GM10266 (cell line): ENCODE data around the gene MPZL3.

Experiments used
- DNase-seq: peaks from one replicate; pipeline ENCODE4 v3.0.0; 2012; ENCODE audit errors: extremely low spot score
- CTCF ChIP-seq: IDR thresholded peaks from 2 replicates; pipeline ENCODE4 v1.5.1; 2012; ENCODE audit warnings: mild to moderate bottlenecking, low read depth; ENCODE audit not compliant: control insufficient read depth, insufficient read depth; ENCODE audit errors: missing control alignments

MPZL3 gene

DNA sequence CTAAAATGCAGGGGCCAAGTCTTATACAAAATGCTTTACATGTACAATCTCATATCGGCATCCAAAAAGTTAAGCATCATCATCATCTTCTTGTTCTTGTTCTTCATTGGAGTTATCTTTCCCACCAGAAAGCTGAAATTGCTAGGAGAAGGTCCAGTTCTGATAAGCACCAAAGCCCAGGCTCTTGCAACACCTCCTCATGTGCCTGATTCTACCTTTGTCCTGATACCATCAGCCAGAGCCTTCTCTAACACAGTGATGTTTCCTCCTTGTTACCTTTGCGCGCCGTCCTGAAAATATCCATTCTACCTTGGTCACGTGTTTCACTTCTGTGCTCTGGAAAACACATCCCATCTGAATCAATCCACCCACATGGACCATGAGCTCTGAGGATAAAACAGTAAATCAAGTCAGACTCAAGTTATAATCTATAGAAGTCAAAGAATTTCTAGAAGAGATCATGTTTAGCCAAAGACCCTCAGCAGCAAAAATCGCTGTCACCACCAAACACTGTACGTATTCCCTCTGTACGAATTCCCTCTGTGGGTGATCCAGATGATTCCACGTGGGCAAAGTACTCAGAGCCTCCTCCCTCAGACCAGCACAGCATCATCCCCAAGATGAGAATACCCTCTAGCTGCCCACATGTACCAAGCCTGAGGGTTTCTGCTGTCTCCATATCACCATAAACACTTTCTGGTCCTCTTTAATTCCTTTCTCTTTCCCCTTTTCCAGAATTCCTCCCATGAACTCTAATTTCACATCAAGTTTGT is 46.4 kb downstream of the MPZL3 start:
- TF ChIP-seq CTCF: no peak
- DNase-seq: no peak

DNA sequence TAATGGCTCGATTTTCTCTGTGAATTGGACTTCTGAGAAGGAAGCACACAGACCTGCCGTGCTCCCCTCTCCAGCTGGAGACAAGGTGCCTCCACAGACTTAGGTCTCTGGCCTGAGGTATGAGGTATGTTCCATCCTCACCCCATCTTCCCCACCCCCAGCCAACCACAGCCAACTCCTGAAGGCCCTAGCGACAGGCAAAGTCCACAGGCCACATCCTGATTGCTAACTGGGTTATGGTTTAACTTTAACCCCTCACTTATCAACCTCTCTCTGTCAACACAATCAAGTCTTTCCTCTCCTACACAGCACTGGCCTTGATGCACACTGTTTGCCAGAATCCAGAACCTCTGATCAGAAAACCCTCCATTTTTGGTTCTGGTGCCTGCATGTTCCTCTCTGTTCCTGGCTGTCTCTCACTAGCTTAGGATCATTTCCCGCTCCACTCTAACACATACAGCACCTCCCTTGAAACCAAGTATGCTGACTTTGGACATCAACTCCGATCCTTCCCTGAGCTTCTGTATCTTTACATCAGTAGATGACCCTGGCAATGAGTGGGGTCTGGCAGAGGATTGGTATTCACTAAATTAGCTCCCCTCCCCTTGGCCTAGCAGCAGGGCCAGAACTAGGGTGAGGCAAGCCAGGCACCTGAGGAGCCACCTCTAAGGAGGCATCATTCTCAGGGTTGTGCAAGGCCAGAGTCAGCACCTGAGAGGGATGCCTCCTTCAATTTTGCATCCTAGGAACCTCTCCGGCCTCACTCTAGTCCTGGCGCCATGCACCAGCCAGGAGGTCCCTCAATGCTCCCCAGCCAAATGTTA is 49.4 kb downstream of the MPZL3 start:
- no peak for DNase-seq
- no peak for TF ChIP-seq CTCF

DNA sequence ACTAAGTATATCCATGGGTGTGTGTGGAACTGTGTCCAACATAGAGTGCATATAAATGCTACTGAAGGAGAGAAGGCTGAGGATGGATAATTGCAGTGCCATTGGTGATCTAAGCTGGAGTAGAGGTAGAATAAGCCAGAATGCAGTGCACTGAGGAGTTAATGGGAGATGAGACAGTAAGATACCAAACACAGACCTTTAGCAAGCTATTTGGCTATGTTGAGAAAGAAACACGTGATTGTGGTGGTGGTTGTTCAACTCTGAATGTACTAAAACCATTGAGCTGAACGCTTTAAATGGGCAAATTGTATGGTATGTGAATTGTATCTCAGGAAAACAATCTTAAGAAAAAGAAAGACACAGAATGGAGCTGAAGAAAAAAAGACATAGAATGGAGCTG is 50.2 kb downstream of the MPZL3 start:
- TF ChIP-seq CTCF: no peak
- DNase-seq: no peak

DNA sequence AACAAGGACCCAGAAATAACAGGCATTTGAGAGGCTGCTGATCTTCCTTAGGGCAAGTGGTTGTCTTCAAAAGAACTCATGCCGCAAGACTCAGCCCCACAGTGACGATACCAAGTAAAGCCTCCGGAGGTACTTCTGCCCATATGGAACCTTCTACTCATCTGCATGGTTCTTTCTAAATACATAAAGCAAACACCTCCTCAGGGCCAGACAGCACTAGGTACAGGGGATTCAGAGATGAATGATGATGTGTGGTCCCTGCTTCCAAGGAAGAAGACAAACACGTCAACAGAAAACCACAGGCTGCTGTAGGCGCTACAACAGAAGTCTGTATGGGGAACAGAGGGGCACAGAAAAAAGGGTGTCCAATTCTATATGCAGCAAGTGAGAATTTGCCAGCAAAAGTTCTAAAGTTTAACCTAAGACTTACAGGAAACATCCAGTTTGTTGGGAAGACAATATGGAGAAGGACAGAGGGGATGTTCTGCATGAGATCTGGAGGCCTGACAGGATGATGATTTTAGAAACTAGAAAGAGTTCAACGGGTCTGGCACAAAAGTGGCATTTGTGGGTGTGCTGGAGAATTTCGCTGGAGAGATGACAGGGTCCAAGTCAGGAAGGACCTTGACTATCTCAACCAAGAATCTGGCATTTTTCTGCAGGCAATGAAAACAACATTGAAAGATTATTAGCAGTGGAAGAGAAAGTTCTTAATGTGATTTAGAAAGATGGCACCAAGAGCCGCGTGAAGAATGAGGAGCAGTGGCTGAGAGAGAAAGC is 51.1 kb downstream of the MPZL3 start:
- no peak for DNase-seq
- no peak for TF ChIP-seq CTCF

- TF ChIP-seq CTCF: no peak
- DNase-seq: no peak
Measured at GRCh38 chr11:118200497-118200896, 51.7 kb downstream of the MPZL3 start.

- DNase-seq: no peak
- no peak for TF ChIP-seq CTCF
Measured at GRCh38 chr11:118199135-118199534, 53.0 kb downstream of the MPZL3 start.
